HEK293T (cell line): ENCODE measurements around the gene M1AP.

Experiments
- ARNT ChIP-seq: fragments of 450-650 bp; IDR thresholded peaks from 2 replicates; pipeline ENCODE4 v1.6.1; 2017; ENCODE audit warnings: mild to moderate bottlenecking
- BHLHE40 ChIP-seq: fragments of 450-650 bp; IDR thresholded peaks from 2 replicates; pipeline ENCODE4 v1.6.1; 2016; ENCODE audit warnings: mild to moderate bottlenecking, moderate library complexity, borderline replicate concordance
- CTBP1 ChIP-seq: fragments of 450-650 bp; IDR thresholded peaks from 2 replicates; pipeline ENCODE4 v1.6.1; 2016; ENCODE audit warnings: borderline replicate concordance
- ELF4 ChIP-seq: fragments of 450-650 bp; IDR thresholded peaks from 2 replicates; pipeline ENCODE4 v1.6.1; 2017; ENCODE audit warnings: antibody characterized with exemption
- FOXA1 ChIP-seq: fragments of 450-650 bp; IDR thresholded peaks from 2 replicates; pipeline ENCODE4 v1.6.1; 2016; ENCODE audit warnings: mild to moderate bottlenecking
- FOXK2 ChIP-seq: fragments of 450-650 bp; IDR thresholded peaks from 2 replicates; pipeline ENCODE4 v1.6.1; 2016; ENCODE audit warnings: mild to moderate bottlenecking
- FOXM1 ChIP-seq: fragments of 450-650 bp; IDR thresholded peaks from 2 replicates; pipeline ENCODE4 v1.6.1; 2017; ENCODE audit warnings: mild to moderate bottlenecking, borderline replicate concordance
- HDGF ChIP-seq: fragments of 450-650 bp; IDR thresholded peaks from 2 replicates; pipeline ENCODE4 v1.6.1; 2017; ENCODE audit warnings: antibody characterized with exemption, borderline replicate concordance
- LEF1 ChIP-seq: fragments of 450-650 bp; IDR thresholded peaks from 2 replicates; pipeline ENCODE4 v1.6.1; 2017; ENCODE audit warnings: mild to moderate bottlenecking, borderline replicate concordance
- PKNOX1 ChIP-seq: fragments of 450-650 bp; IDR thresholded peaks from 2 replicates; pipeline ENCODE4 v1.6.1; 2016
- SP1 ChIP-seq: fragments of 450-650 bp; IDR thresholded peaks from 2 replicates; pipeline ENCODE4 v1.6.1; 2017
- SUZ12 ChIP-seq: fragments of 450-650 bp; IDR thresholded peaks from 2 replicates; pipeline ENCODE4 v1.6.1; 2016; ENCODE audit warnings: mild to moderate bottlenecking
- TARDBP ChIP-seq: fragments of 450-650 bp; IDR thresholded peaks from 2 replicates; pipeline ENCODE4 v1.6.1; 2016

GRCh38 chr2:74516650-74517049 lies 131.5 kb downstream of the M1AP start:
- TF ChIP-seq SP1 (no peak), FOXM1 (no peak), SUZ12 (no peak), PKNOX1 (no peak), FOXA1 (no peak), ELF4 (no peak), BHLHE40 (no peak), FOXK2 (no peak), HDGF (no peak), TARDBP (no peak), ARNT (no peak), LEF1 (no peak), CTBP1 (no peak)
